ENCODE data around the gene SIL1. TPM values are rescaled to one million over a fixed set of nuclear protein-coding genes. Genes with fewer than 3 reads are reported as not detected.

Gene SIL1
- polyA plus RNA-seq, 2 donors, result 27.2 to 31.7 TPM

- no peak overlapping the region for H3K27ac ChIP-seq (ENCODE audit: low read depth in 2 of 2, low read length in 1 of 2)
- no peak overlapping the region for H3K4me3 ChIP-seq (ENCODE audit: low read depth in 1 of 2, low read length in 2 of 2)
- peaks cover 0 to under 1% of the 10 kb centered on the region in 2 donors for H3K4me1 ChIP-seq (ENCODE audit: control insufficient read depth in 2 of 2, insufficient read depth in 2 of 2, low read length in 1 of 2)
- no peaks in the 10 kb centered on the region for H3K27me3 ChIP-seq (ENCODE audit: control insufficient read depth in 1 of 2, insufficient read depth in 2 of 2, low read length in 2 of 2)
- peaks cover 30 to 55% of the 10 kb centered on the region in 2 donors for H3K36me3 ChIP-seq (ENCODE audit: control insufficient read depth in 2 of 2, insufficient read depth in 2 of 2, low read length in 1 of 2)
- WGBS, 2 donors, result 86% methylated on average over 20 of the region's 20 CpGs
- H3K9me3 ChIP-seq (ENCODE audit: control insufficient read depth in 2 of 2, insufficient read depth in 1 of 2, low read depth in 1 of 2, low read length in 1 of 2), result peaks cover 0 to 2% of the 10 kb centered on the region in 2 donors
Measured at GRCh38 chr5:138932171-138932810, 265.9 kb downstream of the SIL1 start.

GRCh38 chr5:138930371-138931097 is 267.6 kb downstream of the SIL1 start:
- WGBS, 2 donors, result 83 to 88% methylated on average over 10 of the region's 10 CpGs
- Histone ChIP-seq H3K4me3 (ENCODE audit: low read depth in 1 of 2, low read length in 2 of 2) (no peak overlapping the region), H3K27me3 (ENCODE audit: control insufficient read depth in 1 of 2, insufficient read depth in 2 of 2, low read length in 2 of 2) (no peaks in the 10 kb centered on the region), H3K9me3 (ENCODE audit: control insufficient read depth in 2 of 2, insufficient read depth in 1 of 2, low read depth in 1 of 2, low read length in 1 of 2) (peaks cover 0 to 2% of the 10 kb centered on the region in 2 donors), H3K4me1 (ENCODE audit: control insufficient read depth in 2 of 2, insufficient read depth in 2 of 2, low read length in 1 of 2) (peaks cover 0 to 2% of the 10 kb centered on the region in 2 donors), H3K36me3 (ENCODE audit: control insufficient read depth in 2 of 2, insufficient read depth in 2 of 2, low read length in 1 of 2) (peaks cover 37 to 64% of the 10 kb centered on the region in 2 donors), H3K27ac (ENCODE audit: low read depth in 2 of 2, low read length in 1 of 2) (no peak overlapping the region)

GRCh38 chr5:138929571-138929955 is 268.6 kb downstream of the SIL1 start:
- peaks cover 34 to 64% of the 10 kb centered on the region in 2 donors for H3K36me3 ChIP-seq (ENCODE audit: control insufficient read depth in 2 of 2, insufficient read depth in 2 of 2, low read length in 1 of 2)
- WGBS, 2 donors, result 71 to 82% methylated on average over 4 of the region's 4 CpGs
- H3K27ac ChIP-seq (ENCODE audit: low read depth in 2 of 2, low read length in 1 of 2), result no peak overlapping the region
- no peaks in the 10 kb centered on the region for H3K9me3 ChIP-seq (ENCODE audit: control insufficient read depth in 2 of 2, insufficient read depth in 1 of 2, low read depth in 1 of 2, low read length in 1 of 2)
- H3K27me3 ChIP-seq (ENCODE audit: control insufficient read depth in 1 of 2, insufficient read depth in 2 of 2, low read length in 2 of 2), result no peaks in the 10 kb centered on the region
- peaks cover 0 to 2% of the 10 kb centered on the region in 2 donors for H3K4me1 ChIP-seq (ENCODE audit: control insufficient read depth in 2 of 2, insufficient read depth in 2 of 2, low read length in 1 of 2)
- no peak overlapping the region for H3K4me3 ChIP-seq (ENCODE audit: low read depth in 1 of 2, low read length in 2 of 2)

- no peaks in the 10 kb centered on the region for H3K27me3 ChIP-seq (ENCODE audit: control insufficient read depth in 1 of 2, insufficient read depth in 2 of 2, low read length in 2 of 2)
- no peaks in the 10 kb centered on the region for H3K9me3 ChIP-seq (ENCODE audit: control insufficient read depth in 2 of 2, insufficient read depth in 1 of 2, low read depth in 1 of 2, low read length in 1 of 2)
- H3K27ac ChIP-seq (ENCODE audit: low read depth in 2 of 2, low read length in 1 of 2), result no peak overlapping the region
- H3K4me1 ChIP-seq (ENCODE audit: control insufficient read depth in 2 of 2, insufficient read depth in 2 of 2, low read length in 1 of 2), result peaks cover 0 to 2% of the 10 kb centered on the region in 2 donors
- no peak overlapping the region for H3K4me3 ChIP-seq (ENCODE audit: low read depth in 1 of 2, low read length in 2 of 2)
- 62 to 74% methylated on average over 7 of the region's 7 CpGs for WGBS, 2 donors
- H3K36me3 ChIP-seq (ENCODE audit: control insufficient read depth in 2 of 2, insufficient read depth in 2 of 2, low read length in 1 of 2), result peaks cover 30 to 59% of the 10 kb centered on the region in 2 donors
Measured at GRCh38 chr5:138927979-138928378, 270.2 kb downstream of the SIL1 start.

GRCh38 chr5:138927544-138927943 is 270.6 kb downstream of the SIL1 start:
- no peaks in the 10 kb centered on the region for H3K27me3 ChIP-seq (ENCODE audit: control insufficient read depth in 1 of 2, insufficient read depth in 2 of 2, low read length in 2 of 2)
- no peak overlapping the region for H3K27ac ChIP-seq (ENCODE audit: low read depth in 2 of 2, low read length in 1 of 2)
- peaks cover 28 to 55% of the 10 kb centered on the region in 2 donors for H3K36me3 ChIP-seq (ENCODE audit: control insufficient read depth in 2 of 2, insufficient read depth in 2 of 2, low read length in 1 of 2)
- 75 to 77% methylated on average over 8 of the region's 8 CpGs for WGBS, 2 donors
- no peak overlapping the region for H3K4me3 ChIP-seq (ENCODE audit: low read depth in 1 of 2, low read length in 2 of 2)
- H3K4me1 ChIP-seq (ENCODE audit: control insufficient read depth in 2 of 2, insufficient read depth in 2 of 2, low read length in 1 of 2), result peaks cover 0 to 2% of the 10 kb centered on the region in 2 donors
- no peaks in the 10 kb centered on the region for H3K9me3 ChIP-seq (ENCODE audit: control insufficient read depth in 2 of 2, insufficient read depth in 1 of 2, low read depth in 1 of 2, low read length in 1 of 2)

GRCh38 chr5:138926688-138927448 is 271.3 kb downstream of the SIL1 start:
- Histone ChIP-seq H3K4me1 (ENCODE audit: control insufficient read depth in 2 of 2, insufficient read depth in 2 of 2, low read length in 1 of 2) (peaks cover 0 to 2% of the 10 kb centered on the region in 2 donors), H3K36me3 (ENCODE audit: control insufficient read depth in 2 of 2, insufficient read depth in 2 of 2, low read length in 1 of 2) (peaks cover 22 to 48% of the 10 kb centered on the region in 2 donors), H3K27me3 (ENCODE audit: control insufficient read depth in 1 of 2, insufficient read depth in 2 of 2, low read length in 2 of 2) (no peaks in the 10 kb centered on the region), H3K9me3 (ENCODE audit: control insufficient read depth in 2 of 2, insufficient read depth in 1 of 2, low read depth in 1 of 2, low read length in 1 of 2) (no peaks in the 10 kb centered on the region), H3K4me3 (ENCODE audit: low read depth in 1 of 2, low read length in 2 of 2) (no peak overlapping the region), H3K27ac (ENCODE audit: low read depth in 2 of 2, low read length in 1 of 2) (no peak overlapping the region)
- 82 to 86% methylated on average over 16 of the region's 16 CpGs for WGBS, 2 donors

- peaks cover 18 to 42% of the 10 kb centered on the region in 2 donors for H3K36me3 ChIP-seq (ENCODE audit: control insufficient read depth in 2 of 2, insufficient read depth in 2 of 2, low read length in 1 of 2)
- no peaks in the 10 kb centered on the region for H3K9me3 ChIP-seq (ENCODE audit: control insufficient read depth in 2 of 2, insufficient read depth in 1 of 2, low read depth in 1 of 2, low read length in 1 of 2)
- 89 to 95% methylated on average over 11 of the region's 11 CpGs for WGBS, 2 donors
- no peak overlapping the region for H3K27ac ChIP-seq (ENCODE audit: low read depth in 2 of 2, low read length in 1 of 2)
- no peaks in the 10 kb centered on the region for H3K27me3 ChIP-seq (ENCODE audit: control insufficient read depth in 1 of 2, insufficient read depth in 2 of 2, low read length in 2 of 2)
- H3K4me1 ChIP-seq (ENCODE audit: control insufficient read depth in 2 of 2, insufficient read depth in 2 of 2, low read length in 1 of 2), result peaks cover 0 to 2% of the 10 kb centered on the region in 2 donors
- H3K4me3 ChIP-seq (ENCODE audit: low read depth in 1 of 2, low read length in 2 of 2), result no peak overlapping the region
Measured at GRCh38 chr5:138926257-138926656, 271.9 kb downstream of the SIL1 start.

GRCh38 chr5:138925090-138925635 is 273.0 kb downstream of the SIL1 start:
- peaks cover 18 to 41% of the 10 kb centered on the region in 2 donors for H3K36me3 ChIP-seq (ENCODE audit: control insufficient read depth in 2 of 2, insufficient read depth in 2 of 2, low read length in 1 of 2)
- no peaks in the 10 kb centered on the region for H3K27me3 ChIP-seq (ENCODE audit: control insufficient read depth in 1 of 2, insufficient read depth in 2 of 2, low read length in 2 of 2)
- H3K4me1 ChIP-seq (ENCODE audit: control insufficient read depth in 2 of 2, insufficient read depth in 2 of 2, low read length in 1 of 2), result peaks cover 0 to 2% of the 10 kb centered on the region in 2 donors
- WGBS, 2 donors, result 91 to 92% methylated on average over 12 of the region's 12 CpGs
- no peaks in the 10 kb centered on the region for H3K9me3 ChIP-seq (ENCODE audit: control insufficient read depth in 2 of 2, insufficient read depth in 1 of 2, low read depth in 1 of 2, low read length in 1 of 2)
- H3K4me3 ChIP-seq (ENCODE audit: low read depth in 1 of 2, low read length in 2 of 2), result no peak overlapping the region
- no peak overlapping the region for H3K27ac ChIP-seq (ENCODE audit: low read depth in 2 of 2, low read length in 1 of 2)

GRCh38 chr5:138922494-138922893 is 275.7 kb downstream of the SIL1 start:
- 95% methylated on average over 2 of the region's 2 CpGs for WGBS, 2 donors
- no peak overlapping the region for H3K27ac ChIP-seq (ENCODE audit: low read depth in 2 of 2, low read length in 1 of 2)
- H3K36me3 ChIP-seq (ENCODE audit: control insufficient read depth in 2 of 2, insufficient read depth in 2 of 2, low read length in 1 of 2), result peaks cover 18 to 39% of the 10 kb centered on the region in 2 donors

More at GRCh38 chr5:138922494-138922893, 275.7 kb downstream of the SIL1 start:
- H3K9me3 ChIP-seq (ENCODE audit: control insufficient read depth in 2 of 2, insufficient read depth in 1 of 2, low read depth in 1 of 2, low read length in 1 of 2), result no peaks in the 10 kb centered on the region
- H3K4me1 ChIP-seq (ENCODE audit: control insufficient read depth in 2 of 2, insufficient read depth in 2 of 2, low read length in 1 of 2), result peaks cover 0 to 2% of the 10 kb centered on the region in 2 donors
- no peak overlapping the region for H3K4me3 ChIP-seq (ENCODE audit: low read depth in 1 of 2, low read length in 2 of 2)
- no peaks in the 10 kb centered on the region for H3K27me3 ChIP-seq (ENCODE audit: control insufficient read depth in 1 of 2, insufficient read depth in 2 of 2, low read length in 2 of 2)

Measured in esophagus (tissue), 2 donors.